GM12878 (cell line): ENCODE data around the gene COL21A1. TPM values are rescaled to one million over a fixed set of nuclear protein-coding genes. Genes with fewer than 3 reads are reported as not detected.

Experiments
- ATAC-seq: fragments of 200-7000 bp; cut with Tn5 transposase; 3 replicates; pipeline ENCODE4 v1.9.1; 2020; ENCODE audit warnings: mild to moderate bottlenecking, moderate library complexity
- BruUV-seq: library from RNA; stranded (reverse); fragments of 400-500 nt; replicated peaks from 2 replicates; lab custom pipeline; 2021; lab: Mats Ljungman, UMichigan
- CTCF ChIA-PET: fragments of 300-600 bp; sonication (Branson Sonifier 250); formaldehyde crosslinking; extraction: SDS; loops from one replicate; lab custom pipeline; 2021; ENCODE audit warnings: inconsistent platforms; lab: Yijun Ruan, JAX
- POLR2A ChIA-PET: fragments of 350-600 bp; formaldehyde crosslinking; extraction: SDS; loops from one replicate; lab custom pipeline; 2021; ENCODE audit warnings: inconsistent platforms; lab: Charles Lee
- RAD21 ChIA-PET: fragments of 300-600 bp; sonication (Branson Sonifier 250); formaldehyde crosslinking; loops from one replicate; lab custom pipeline; 2023; ENCODE audit warnings: antibody characterized with exemption; ENCODE audit not compliant: unreplicated experiment; lab: Charles Lee
- SMC1A ChIA-PET: fragments of 300-600 bp; sonication (Branson Sonifier 250); formaldehyde crosslinking; loops from one replicate; lab custom pipeline; 2023; ENCODE audit not compliant: unreplicated experiment, uncharacterized antibody; lab: Charles Lee
- DNase-seq: peaks from one replicate; pipeline ENCODE4 v3.0.0-alpha.2; 2011; ENCODE audit warnings: low read depth, low spot score
- FAIRE-seq: peaks from 3 replicates; lab custom pipeline; 2011; peaks lifted over from hg19 to GRCh38; lab: Jason Lieb, UNC
- H2AFZ ChIP-seq: 2 replicates; pipeline ENCODE4 v1.6.0; 2011; ENCODE audit warnings: low read depth, low read length, control low read depth; ENCODE audit not compliant: control insufficient read depth
- H3K27ac ChIP-seq: 2 replicates; pipeline ENCODE4 v1.5.1; 2011; ENCODE audit warnings: control low read depth; ENCODE audit not compliant: control insufficient read depth, insufficient read depth
- H3K27me3 ChIP-seq, 2 experiments: replicated peaks in 1 of 2; 2 replicates each; pipeline versions ENCODE4 v1.6.0 to v1.6.1; 2011; ENCODE audit warnings: low read length in 1 of 2; ENCODE audit not compliant: control insufficient read depth in 2 of 2, insufficient read depth in 2 of 2
- H3K36me3 ChIP-seq, 2 experiments: 2 replicates each; pipeline ENCODE4 v1.5.1; 2011; ENCODE audit warnings: low read length in 1 of 2; ENCODE audit not compliant: control insufficient read depth in 2 of 2, insufficient read depth in 2 of 2
- H3K4me1 ChIP-seq: 2 replicates; pipeline ENCODE4 v1.6.1; 2011; ENCODE audit warnings: mild to moderate bottlenecking, low read length, moderate library complexity, mixed read lengths; ENCODE audit not compliant: control insufficient read depth, insufficient read depth
- H3K4me2 ChIP-seq: 2 replicates; pipeline ENCODE4 v1.6.0; 2011; ENCODE audit warnings: control low read depth; ENCODE audit not compliant: control insufficient read depth, insufficient read depth
- H3K4me3 ChIP-seq: fragments of 200-600 bp; sonication (generic); 2 replicates; pipeline ENCODE4 v1.5.1; 2016
- H3K79me2 ChIP-seq: 2 replicates; pipeline ENCODE4 v1.6.0; 2011; ENCODE audit warnings: low read length; ENCODE audit not compliant: control insufficient read depth, insufficient read depth
- H3K9ac ChIP-seq: 2 replicates; pipeline ENCODE4 v1.8.0; 2011; ENCODE audit warnings: low read length, control low read depth, mixed read lengths; ENCODE audit not compliant: control insufficient read depth, insufficient read depth
- H3K9me3 ChIP-seq: replicated peaks from 3 replicates; pipeline ENCODE4 v1.5.1; 2011; ENCODE audit warnings: mild to moderate bottlenecking, low read length; ENCODE audit not compliant: control insufficient read depth, insufficient read depth
- H4K20me1 ChIP-seq: 2 replicates; pipeline ENCODE4 v1.6.0; 2011; ENCODE audit not compliant: control insufficient read depth, insufficient read depth
- BRCA1 ChIP-seq: IDR thresholded peaks from 2 replicates; pipeline ENCODE4 v1.6.1; 2011; ENCODE audit warnings: low read depth, low read length, improper control_type of control experiment
- CBX5 ChIP-seq: sonication (generic); IDR thresholded peaks from 2 replicates; pipeline ENCODE4 v1.6.1; 2016; ENCODE audit warnings: low read depth, moderate library complexity, mild to moderate bottlenecking, inconsistent platforms
- E2F4 ChIP-seq: IDR thresholded peaks from 2 replicates; pipeline ENCODE4 v1.6.1; 2012; ENCODE audit warnings: low read depth, low read length, improper control_type of control experiment
- GABPA ChIP-seq: IDR thresholded peaks from 2 replicates; pipeline ENCODE4 v1.6.1; 2014; ENCODE audit warnings: antibody characterized with exemption, low read depth, mild to moderate bottlenecking, inconsistent platforms
- HSF1 ChIP-seq: fragments of 150-350 bp; IDR thresholded peaks from 2 replicates; pipeline ENCODE4 v1.6.1; 2014; ENCODE audit warnings: mild to moderate bottlenecking, low read depth, low read length
- IKZF1 ChIP-seq: fragments of 450-650 bp; conservative IDR thresholded peaks from 2 replicates; pipeline ENCODE4 v1.6.1; 2017; ENCODE audit warnings: antibody characterized with exemption, mild to moderate bottlenecking
- LARP7 ChIP-seq: fragments of 450-650 bp; IDR thresholded peaks from 2 replicates; pipeline ENCODE4 v1.6.1; 2017; ENCODE audit warnings: mild to moderate bottlenecking
- MAX ChIP-seq: IDR thresholded peaks from 2 replicates; pipeline ENCODE4 v1.6.1; 2012; ENCODE audit warnings: low read depth, low read length, improper control_type of control experiment
- MTA3 ChIP-seq: IDR thresholded peaks from 2 replicates; pipeline ENCODE4 v1.6.1; 2012; ENCODE audit warnings: low read length, inconsistent platforms, borderline replicate concordance
- MXI1 ChIP-seq: fragments of 150-350 bp; IDR thresholded peaks from 2 replicates; pipeline ENCODE4 v1.6.1; 2011; ENCODE audit warnings: low read depth, mild to moderate bottlenecking, inconsistent platforms, low read length, improper control_type of control experiment
- RCOR1 ChIP-seq: conservative IDR thresholded peaks from 2 replicates; pipeline ENCODE4 v1.6.1; 2012; ENCODE audit warnings: low read depth, low read length, improper control_type of control experiment
- ZBTB33 ChIP-seq: fragments of 450-650 bp; IDR thresholded peaks from 2 replicates; pipeline ENCODE4 v1.6.1; 2017; ENCODE audit warnings: mild to moderate bottlenecking
- ZNF217 ChIP-seq: fragments of 450-650 bp; IDR thresholded peaks from 2 replicates; pipeline ENCODE4 v1.6.1; 2017; ENCODE audit warnings: antibody characterized with exemption, mild to moderate bottlenecking
- ZNF24 ChIP-seq: fragments of 450-650 bp; IDR thresholded peaks from 2 replicates; pipeline ENCODE4 v1.6.1; 2017; ENCODE audit warnings: antibody characterized with exemption, mild to moderate bottlenecking
- WGBS: methylation state at CpG from one replicate; pipeline ENCODE4 v1.1.6; 2016; ENCODE audit warnings: low lambda C conversion rate; ENCODE audit not compliant: insufficient replicate concordance, insufficient coverage; ENCODE audit errors: missing lambda C conversion rate; 5-methylcytosine and 5-hydroxymethylcytosine counted together
- in situ Hi-C: fragments of 300-500 bp; cut with MboI; formaldehyde crosslinking; loops from 9 replicates; pipeline ENCODE4 v1.14.3; 2018; ENCODE audit warnings: mixed read lengths
- intact Hi-C: fragments of 100-400 bp; cut with micrococcal nuclease; formaldehyde crosslinking; loops from one replicate; pipeline ENCODE4 v1.14.2; 2022; ENCODE audit not compliant: unreplicated experiment
- polyA plus RNA-seq, 11 experiments: library from polyadenylated mRNA; depleted of rRNA in 4 of 11; unstranded in 6 of 11; stranded (reverse) in 5 of 11; fragments of >200 nt; fragmentation: Nextera tagmentation in 4 of 11; fragmentation: Illumina TruSeq in 1 of 11; extraction: Ambion mirVana in 4 of 11; extraction: Trizol in 1 of 11; gene quantifications; 1 replicate in 1 of 11; 2 replicates in 10 of 11; pipeline versions ENCODE4 v1.2.1 to v1.2.3, GENCODE V29; 2011 to 2016; ENCODE audit warnings: inconsistent platforms in 2 of 11, missing spikeins in 2 of 11, low read depth in 1 of 11
- total RNA-seq, 4 experiments: library from RNA; depleted of rRNA in 3 of 4; stranded (reverse); fragments of >200 nt in 3 of 4; fragmentation: Illumina TruSeq in 1 of 4; extraction: Trizol in 1 of 4; gene quantifications; 2 replicates each; pipeline versions ENCODE4 v1.2.1 to v1.2.3, GENCODE V29; 2013 to 2021

The COL21A1 gene
- total and polyA plus RNA-seq, 10 of the 15 experiments (the other 5 are each of a cell fraction or from before 2014, with no cell fraction given) = 0.10 TPM; not detected in 9

- TF ChIP-seq ZNF217 (no peak), MTA3 (no peak), CBX5 (no peak), BRCA1 (no peak), ZNF24 (no peak), MXI1 (no peak), ZBTB33 (no peak), E2F4 (no peak), GABPA (no peak)
Observed at GRCh38 chr6:56282391-56282790, 35.0 kb upstream of the COL21A1 start (continued).

GRCh38 chr6:56280126-56280525 is 32.7 kb upstream of the COL21A1 start:
- Histone ChIP-seq H3K27ac (no peak overlapping the region), H3K27me3 (no peaks in the 10 kb centered on the region)
- RAD21 ChIA-PET = no interaction called here
- DNase-seq = no peak
- in situ Hi-C loops = no loop called here
- no peak for TF ChIP-seq HSF1
- no peak for TF ChIP-seq LARP7
- TF ChIP-seq MTA3 = no peak
- TF ChIP-seq MAX = no peak
- TF ChIP-seq RCOR1 = no peak
- no peak for TF ChIP-seq IKZF1
- TF ChIP-seq, all 136 proteins: peak for 0
- H3K9ac ChIP-seq = no peak overlapping the region
- no peaks in the 10 kb centered on the region for H3K36me3 ChIP-seq
- SMC1A ChIA-PET = interaction anchor here (1.0 kb wide), 1 partner anchor 27 kb away, joined by 3 read pairs; no protein-coding TSS in a partner anchor
- CTCF ChIA-PET = interaction anchor here (0.8 kb wide), 1 partner anchor 29 kb away, joined by 3 read pairs; no protein-coding TSS in a partner anchor
- BruUV-seq = no TSS peak
- POLR2A ChIA-PET = no interaction called here
- no peak overlapping the region for H3K4me2 ChIP-seq
- no peaks in the 10 kb centered on the region for H3K4me1 ChIP-seq
- 0% methylated on average over 3 of the region's 3 CpGs for WGBS
- no peaks in the 10 kb centered on the region for H3K9me3 ChIP-seq
- H2AFZ ChIP-seq = no peak overlapping the region
- intact Hi-C loops = no loop called here
- ATAC-seq (no peak), FAIRE-seq (no peak)
- no peaks in the 10 kb centered on the region for H4K20me1 ChIP-seq
- H3K79me2 ChIP-seq = no peaks in the 10 kb centered on the region
- no peak overlapping the region for H3K4me3 ChIP-seq
